Motor neuron (in vitro differentiated cells): ENCODE results near the gene SCAF4. TPM values are rescaled to one million over a fixed set of nuclear protein-coding genes. Genes with fewer than 3 reads are reported as not detected.
"Not testable (repeated sequence)": the region's sequence is repeated elsewhere in the genome, so short reads cannot be mapped to it uniquely, and the experiment has no call there.

ENCODE experiments used
- ATAC-seq, 8 experiments: fragments of 200-7000 bp; cut with Tn5 transposase; replicated peaks in 6 of 8; 2 replicates each; pipeline ENCODE4 v1.8.0; 2021; ENCODE audit warnings: mild to moderate bottlenecking in 8 of 8, moderate library complexity in 8 of 8
- H3K27ac ChIP-seq, 2 donors: fragments of 250-450 bp; sonication (Bioruptor Pico); 2 replicates each; pipeline ENCODE4 v1.9.0; 2021; ENCODE audit warnings: antibody characterized with exemption in 2 of 2, mild to moderate bottlenecking in 2 of 2, moderate library complexity in 1 of 2
- H3K4me1 ChIP-seq, 2 donors: fragments of 250-450 bp; sonication (Bioruptor Pico); replicated peaks in 1 of 2; 2 replicates each; pipeline ENCODE4 v1.6.1; 2021; ENCODE audit warnings: antibody characterized with exemption in 2 of 2, mild to moderate bottlenecking in 2 of 2, moderate library complexity in 1 of 2
- H3K4me3 ChIP-seq, 5 donors: fragments of 250-450 bp; sonication (Bioruptor Pico); 2 replicates each; pipeline ENCODE4 v1.9.0; 2021; ENCODE audit warnings: antibody characterized with exemption in 5 of 5, mild to moderate bottlenecking in 5 of 5, moderate library complexity in 4 of 5
- WGBS, 10 experiments: fragments of 450-650 bp; shearing (Covaris generic); methylation state at CpG; one replicate each; pipeline ENCODE4 v1.0.0; 2022; 5-methylcytosine and 5-hydroxymethylcytosine counted together
- in situ Hi-C, 9 experiments: fragments of 400-800 bp; cut with MboI; loops; one replicate each; pipeline ENCODE4 v1.15.0; 2021; ENCODE audit warnings: low sequenced_read_pairs in 9 of 9, low pct_unique_long_range_greater_than_20kb in 2 of 9; ENCODE audit not compliant: unreplicated experiment in 9 of 9
- total RNA-seq, 8 experiments: library from RNA; unstranded; fragments of 300-600 nt; gene quantifications; 2 replicates each; pipeline versions ENCODE4 v1.2.3 to v1.2.4, GENCODE V29; 2022

The SCAF4 gene
- total RNA-seq, 8 experiments from 2014 or later: 6.9 to 40.3 (median 15.5) TPM

DNA sequence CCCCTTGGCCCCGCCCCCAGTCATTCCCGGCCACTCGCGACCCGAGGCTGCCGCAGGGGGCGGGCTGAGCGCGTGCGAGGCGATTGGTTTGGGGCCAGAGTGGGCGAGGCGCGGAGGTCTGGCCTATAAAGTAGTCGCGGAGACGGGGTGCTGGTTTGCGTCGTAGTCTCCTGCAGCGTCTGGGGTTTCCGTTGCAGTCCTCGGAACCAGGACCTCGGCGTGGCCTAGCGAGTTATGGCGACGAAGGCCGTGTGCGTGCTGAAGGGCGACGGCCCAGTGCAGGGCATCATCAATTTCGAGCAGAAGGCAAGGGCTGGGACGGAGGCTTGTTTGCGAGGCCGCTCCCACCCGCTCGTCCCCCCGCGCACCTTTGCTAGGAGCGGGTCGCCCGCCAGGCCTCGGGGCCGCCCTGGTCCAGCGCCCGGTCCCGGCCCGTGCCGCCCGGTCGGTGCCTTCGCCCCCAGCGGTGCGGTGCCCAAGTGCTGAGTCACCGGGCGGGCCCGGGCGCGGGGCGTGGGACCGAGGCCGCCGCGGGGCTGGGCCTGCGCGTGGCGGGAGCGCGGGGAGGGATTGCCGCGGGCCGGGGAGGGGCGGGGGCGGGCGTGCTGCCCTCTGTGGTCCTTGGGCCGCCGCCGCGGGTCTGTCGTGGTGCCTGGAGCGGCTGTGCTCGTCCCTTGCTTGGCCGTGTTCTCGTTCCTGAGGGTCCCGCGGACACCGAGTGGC, 72.2 kb downstream of the SCAF4 start, which contains the start of gene SOD1:
Gene SOD1 (plus strand): TSS at position 158 of the 723 bp plus-strand sequence. CDS start 77 bp downstream, at position 235.
- 0 to 4% (median 2%) methylated on average over 5 to 7 of the region's 87 CpGs; no CpG with 5 or more reads in 7 of the 10 experiments for WGBS, 10 experiments
- in situ Hi-C loops: no loop called here
- peak within 1 kb of the TSS; percentile 66 to 89 for H3K27ac ChIP-seq

DNA sequence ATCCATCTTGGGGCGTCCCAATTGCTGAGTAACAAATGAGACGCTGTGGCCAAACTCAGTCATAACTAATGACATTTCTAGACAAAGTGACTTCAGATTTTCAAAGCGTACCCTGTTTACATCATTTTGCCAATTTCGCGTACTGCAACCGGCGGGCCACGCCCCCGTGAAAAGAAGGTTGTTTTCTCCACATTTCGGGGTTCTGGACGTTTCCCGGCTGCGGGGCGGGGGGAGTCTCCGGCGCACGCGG, 72.7 kb downstream of the SCAF4 start:
- Histone ChIP-seq H3K4me3 (peak overlapping the region; percentile 60 to 83 (median 68)), H3K27ac (no peak overlapping the region), H3K4me1 (peaks cover 5 to 8% of the 10 kb centered on the region in 2 donors)
- ATAC-seq: peak in 5 of 8 experiments; percentile 8 to 23 (median 15)
- 0 to 30% (median 9%) methylated on average over 1 to 10 of the region's 18 CpGs for WGBS, 10 experiments
- in situ Hi-C loops: no loop called here

More for the DNA sequence above, 72.2 kb downstream of the SCAF4 start, which contains the start of gene SOD1:
- Histone ChIP-seq H3K4me1 (peaks cover 5 to 8% of the 10 kb centered on the region in 2 donors), H3K4me3 (peak within 1 kb of the TSS; percentile 60 to 83 (median 68))
- peak; percentile 84 to 98 (median 96) for ATAC-seq

DNA sequence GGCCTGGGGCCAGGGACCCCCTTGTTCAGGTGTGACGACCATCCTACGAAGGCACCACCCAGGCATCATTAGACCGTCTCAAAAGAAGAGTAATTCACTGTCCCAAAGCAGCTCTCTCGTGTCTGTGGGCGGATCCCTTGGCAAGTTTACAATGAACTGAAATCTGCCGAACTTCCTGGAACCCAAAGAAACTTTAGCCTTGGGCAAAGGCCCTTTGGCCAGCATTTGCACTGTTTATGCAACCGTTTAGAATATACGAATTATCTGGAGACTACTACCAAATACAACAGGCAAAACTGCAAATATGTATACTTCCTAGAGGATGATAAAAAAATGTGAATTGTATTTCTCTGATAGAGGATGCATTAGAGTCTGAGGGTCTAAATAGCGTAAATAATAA, 73.9 kb downstream of the SCAF4 start:
- ATAC-seq: peak in 1 of 8 experiments; percentile 3
- Histone ChIP-seq H3K4me1 (peaks cover 5 to 8% of the 10 kb centered on the region in 2 donors), H3K4me3 (no peak overlapping the region), H3K27ac (no peak overlapping the region)
- in situ Hi-C loops: no loop called here
- 10 to 100% (median 75%) methylated on average over 2 to 8 of the region's 9 CpGs for WGBS, 10 experiments

- H3K4me1 ChIP-seq: peaks cover 5 to 8% of the 10 kb centered on the region in 2 donors
- WGBS, 10 experiments: 59 to 100% (median 93%) methylated on average over 4 to 8 of the region's 13 CpGs; no CpG with 5 or more reads in 1 of the 10 experiments
- no peak overlapping the region for H3K27ac ChIP-seq
- no peak for ATAC-seq
- H3K4me3 ChIP-seq: no peak overlapping the region
- in situ Hi-C loops: no loop called here
Measured at GRCh38 chr21:31656199-31657095, 75.5 kb downstream of the SCAF4 start.

DNA sequence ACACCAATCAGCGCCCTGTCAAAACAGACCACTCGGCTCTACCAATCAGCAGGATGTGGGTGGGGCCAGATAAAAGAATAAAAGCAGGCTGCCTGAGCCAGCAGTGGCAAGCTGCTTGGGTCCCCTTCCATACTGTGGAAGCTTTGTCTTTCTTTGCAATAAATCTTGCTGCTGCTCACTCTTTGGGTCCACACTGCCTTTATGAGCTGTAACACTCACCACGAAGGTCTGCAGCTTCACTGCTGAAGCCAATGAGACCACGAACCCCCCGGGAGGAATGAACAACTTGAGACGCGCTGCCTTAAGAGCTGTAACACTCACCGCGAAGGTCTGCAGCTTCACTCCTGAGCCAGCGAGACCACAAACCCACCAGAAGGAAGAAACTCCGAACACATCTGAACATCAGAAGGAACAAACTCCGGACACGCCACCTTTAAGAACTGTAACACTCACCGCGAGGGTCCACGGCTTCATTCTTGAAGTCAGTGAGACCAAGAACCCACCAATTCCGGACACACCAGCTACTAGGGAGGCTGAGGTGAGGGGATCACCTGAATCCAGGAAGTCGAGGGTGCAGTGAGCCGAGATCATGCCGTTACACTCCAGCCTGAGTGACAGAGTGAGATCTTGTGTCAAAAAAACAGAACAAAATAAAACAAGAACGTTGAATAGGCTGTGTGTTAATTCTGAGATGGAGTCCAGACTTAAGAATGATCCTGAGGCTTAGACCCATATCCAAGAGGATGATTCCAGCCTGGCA, 76.9 kb downstream of the SCAF4 start:
- H3K4me3 ChIP-seq, in situ Hi-C loops, H3K4me1 ChIP-seq, H3K27ac ChIP-seq, ATAC-seq: not testable (repeated sequence)
- WGBS, 10 experiments: 75 to 100% (median 87%) methylated on average over 1 to 4 of the region's 21 CpGs; no CpG with 5 or more reads in 5 of the 10 experiments

DNA sequence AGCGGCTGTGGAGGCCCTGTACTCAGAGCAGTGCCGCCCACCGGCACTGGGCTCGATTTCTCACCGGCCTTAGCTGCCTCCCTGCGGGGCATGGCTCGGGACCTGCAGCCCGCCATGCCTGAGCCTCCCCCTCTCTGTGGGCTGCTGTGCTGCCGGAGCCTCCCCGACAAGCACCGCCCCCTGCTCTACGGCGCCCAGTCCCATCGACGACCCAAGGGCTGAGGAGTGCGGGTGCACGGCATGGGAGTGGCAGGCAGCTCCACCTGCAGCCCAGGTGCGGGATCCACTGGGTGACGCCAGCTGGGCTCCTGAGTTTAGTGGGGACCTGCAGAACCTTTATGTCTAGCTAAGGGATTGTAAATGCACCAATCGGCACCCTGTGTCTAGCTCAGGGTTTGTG, 77.6 kb downstream of the SCAF4 start:
- ATAC-seq: no peak
- H3K4me3 ChIP-seq: no peak overlapping the region
- H3K4me1 ChIP-seq: peaks cover 0 to 2% of the 10 kb centered on the region in 2 donors
- in situ Hi-C loops: no loop called here
- 83 to 100% methylated on average over 2 to 5 of the region's 20 CpGs; no CpG with 5 or more reads in 8 of the 10 experiments for WGBS, 10 experiments
- H3K27ac ChIP-seq: no peak overlapping the region

DNA sequence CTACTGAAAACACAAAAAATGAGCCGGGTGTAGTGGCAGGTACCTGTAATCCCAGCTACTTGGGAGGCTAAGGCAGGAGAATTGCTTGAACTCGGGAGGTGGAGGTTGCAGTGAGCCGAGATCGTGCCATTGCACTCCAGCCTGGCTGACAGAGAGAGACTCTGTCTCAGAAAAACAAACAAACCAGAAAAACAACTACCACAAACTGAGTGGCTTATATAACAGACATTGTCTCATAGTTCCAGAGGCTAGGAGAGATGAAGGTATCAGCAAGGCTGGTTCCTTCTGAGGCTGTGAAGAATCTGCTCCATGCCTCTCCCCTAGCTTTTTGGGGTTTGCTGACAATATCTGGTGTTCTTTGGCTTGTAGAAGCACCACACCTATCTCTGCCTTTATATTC, 80.4 kb downstream of the SCAF4 start:
- ATAC-seq, H3K27ac ChIP-seq, H3K4me1 ChIP-seq, H3K4me3 ChIP-seq, in situ Hi-C loops: not testable (repeated sequence)
- WGBS, 10 experiments: 50 to 100% (median 92%) methylated on average over 1 to 2 of the region's 4 CpGs; no CpG with 5 or more reads in 6 of the 10 experiments

DNA sequence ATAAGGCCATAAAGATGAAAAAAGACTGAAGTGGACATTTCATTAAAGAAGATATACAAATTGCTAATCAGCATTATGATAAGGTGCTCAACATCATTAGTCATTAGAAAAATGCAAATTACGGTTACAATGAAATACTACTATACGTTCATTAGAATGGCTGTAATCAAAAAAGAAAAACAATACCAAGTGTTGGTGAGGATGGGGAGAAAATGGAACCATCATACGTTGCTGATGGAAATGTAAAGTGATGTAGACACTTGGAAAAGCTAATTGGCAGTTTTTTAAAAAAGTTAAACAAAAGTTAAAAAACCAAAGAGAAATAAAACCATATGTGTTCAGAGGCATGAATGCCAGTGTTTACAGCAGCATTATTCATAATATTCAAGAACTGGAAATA, 81.0 kb downstream of the SCAF4 start:
- in situ Hi-C loops: no loop called here
- WGBS, 10 experiments: 56 to 96% (median 84%) methylated on average over 1 to 3 of the region's 3 CpGs
- Histone ChIP-seq H3K4me3 (no peak overlapping the region), H3K4me1 (no peaks in the 10 kb centered on the region), H3K27ac (no peak overlapping the region)
- ATAC-seq: no peak

GRCh38 chr21:31647650-31648049, 84.3 kb downstream of the SCAF4 start:
- no peak overlapping the region for H3K27ac ChIP-seq
- H3K4me1 ChIP-seq: no peaks in the 10 kb centered on the region
- WGBS, 10 experiments: 39 to 93% (median 64%) methylated on average over 1 to 3 of the region's 3 CpGs; no CpG with 5 or more reads in 4 of the 10 experiments
- H3K4me3 ChIP-seq: no peak overlapping the region
- in situ Hi-C loops: no loop called here
- no peak for ATAC-seq

DNA sequence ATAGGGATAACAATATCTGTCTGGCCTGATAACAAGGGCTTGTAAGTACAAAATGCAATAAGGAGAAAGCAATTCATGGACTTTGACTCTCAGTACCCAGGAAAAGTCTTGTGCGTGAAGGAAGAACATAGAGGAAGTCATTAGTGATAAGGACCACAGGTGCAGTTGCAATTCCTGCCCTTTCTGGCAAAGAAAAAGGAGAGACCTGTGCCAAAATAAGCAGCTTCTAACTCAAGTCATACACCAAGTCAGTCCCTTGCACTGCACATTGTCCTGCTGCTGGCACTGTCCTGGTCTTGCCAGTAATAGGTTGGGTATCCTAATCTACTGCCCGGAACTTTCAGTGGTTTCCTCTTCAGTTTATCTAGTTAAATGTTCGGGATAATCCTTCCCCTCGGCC, 87.3 kb downstream of the SCAF4 start:
- no peaks in the 10 kb centered on the region for H3K4me1 ChIP-seq
- in situ Hi-C loops: no loop called here
- no peak overlapping the region for H3K27ac ChIP-seq
- no peak overlapping the region for H3K4me3 ChIP-seq
- 50 to 100% (median 86%) methylated on average over 1 to 4 of the region's 4 CpGs for WGBS, 10 experiments
- no peak for ATAC-seq

GRCh38 chr21:31641416-31641922, 90.4 kb downstream of the SCAF4 start:
- H3K27ac ChIP-seq: no peak overlapping the region
- WGBS, 10 experiments: 60 to 100% (median 89%) methylated on average over 1 to 8 of the region's 12 CpGs; no CpG with 5 or more reads in 2 of the 10 experiments
- H3K4me1 ChIP-seq: no peaks in the 10 kb centered on the region
- H3K4me3 ChIP-seq: no peak overlapping the region
- ATAC-seq: no peak
- in situ Hi-C loops: no loop called here

DNA sequence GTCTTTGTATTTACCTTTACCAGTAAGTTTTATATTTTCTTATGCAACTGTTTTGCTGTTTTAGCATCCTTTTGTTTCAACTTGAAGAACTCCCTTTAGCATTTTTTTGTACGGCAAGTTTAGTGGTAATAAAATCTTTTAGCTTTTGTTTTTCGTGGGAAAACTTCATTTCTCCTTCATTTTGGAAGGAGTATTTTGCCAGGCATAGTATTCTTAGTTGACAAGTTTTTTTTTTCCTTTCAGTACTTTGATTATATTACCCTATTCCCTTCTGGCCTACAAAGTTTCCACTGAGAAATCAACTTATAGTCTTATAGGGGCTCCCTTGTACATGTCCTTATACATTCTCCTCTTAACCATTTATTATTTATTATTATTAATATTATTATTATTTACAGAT, 95.0 kb downstream of the SCAF4 start:
- 33 to 100% (median 66%) methylated on average over 1 to 2 of the region's 2 CpGs; no CpG with 5 or more reads in 1 of the 10 experiments for WGBS, 10 experiments
- in situ Hi-C loops: no loop called here
- ATAC-seq: no peak

More for the DNA sequence above, 95.0 kb downstream of the SCAF4 start:
- no peak overlapping the region for H3K4me3 ChIP-seq
- H3K4me1 ChIP-seq: no peaks in the 10 kb centered on the region
- H3K27ac ChIP-seq: no peak overlapping the region
